ENCODE measurements around the gene KIAA1328.

Gene KIAA1328

GRCh38 chr18:37180086-37180485, 351.2 kb downstream of the KIAA1328 start:
- peaks cover 20% of the 10 kb centered on the region for H3K4me1 ChIP-seq (ENCODE audit: insufficient read depth, low read length)
- no peak overlapping the region for H3K4me3 ChIP-seq (ENCODE audit: low read length)
- H3K36me3 ChIP-seq (ENCODE audit: insufficient read depth, low read depth, low read length), result no peaks in the 10 kb centered on the region
- no peak overlapping the region for H3K27ac ChIP-seq (ENCODE audit: low read length)
- H3K27me3 ChIP-seq (ENCODE audit: insufficient read depth, low read length), result no peaks in the 10 kb centered on the region
- H3K9ac ChIP-seq (ENCODE audit: low read depth, low read length), result no peak overlapping the region
- no peaks in the 10 kb centered on the region for H3K9me3 ChIP-seq (ENCODE audit: insufficient read depth, low read depth, low read length)

GRCh38 chr18:37182340-37183135, 353.6 kb downstream of the KIAA1328 start:
- H3K4me3 ChIP-seq (ENCODE audit: low read length), result no peak overlapping the region
- H3K36me3 ChIP-seq (ENCODE audit: insufficient read depth, low read depth, low read length), result no peaks in the 10 kb centered on the region
- no peak overlapping the region for H3K9ac ChIP-seq (ENCODE audit: low read depth, low read length)
- H3K27ac ChIP-seq (ENCODE audit: low read length), result no peak overlapping the region
- no peaks in the 10 kb centered on the region for H3K9me3 ChIP-seq (ENCODE audit: insufficient read depth, low read depth, low read length)
- no peaks in the 10 kb centered on the region for H3K4me1 ChIP-seq (ENCODE audit: insufficient read depth, low read length)
- H3K27me3 ChIP-seq (ENCODE audit: insufficient read depth, low read length), result no peaks in the 10 kb centered on the region

GRCh38 chr18:37184209-37184868, 355.4 kb downstream of the KIAA1328 start:
- Histone ChIP-seq H3K9me3 (ENCODE audit: insufficient read depth, low read depth, low read length) (no peaks in the 10 kb centered on the region), H3K4me3 (ENCODE audit: low read length) (no peak overlapping the region), H3K27me3 (ENCODE audit: insufficient read depth, low read length) (no peaks in the 10 kb centered on the region), H3K36me3 (ENCODE audit: insufficient read depth, low read depth, low read length) (no peaks in the 10 kb centered on the region), H3K27ac (ENCODE audit: low read length) (no peak overlapping the region), H3K4me1 (ENCODE audit: insufficient read depth, low read length) (peaks cover 4% of the 10 kb centered on the region; the same call in 1 of the 2 replicates), H3K9ac (ENCODE audit: low read depth, low read length) (no peak overlapping the region)

GRCh38 chr18:37188016-37188791, 359.3 kb downstream of the KIAA1328 start:
- H3K9me3 ChIP-seq (ENCODE audit: insufficient read depth, low read depth, low read length), result no peaks in the 10 kb centered on the region
- H3K27me3 ChIP-seq (ENCODE audit: insufficient read depth, low read length), result no peaks in the 10 kb centered on the region
- no peak overlapping the region for H3K27ac ChIP-seq (ENCODE audit: low read length)
- no peak overlapping the region for H3K4me3 ChIP-seq (ENCODE audit: low read length)
- H3K36me3 ChIP-seq (ENCODE audit: insufficient read depth, low read depth, low read length), result no peaks in the 10 kb centered on the region
- peaks cover 4% of the 10 kb centered on the region; the same call in 1 of the 2 replicates for H3K4me1 ChIP-seq (ENCODE audit: insufficient read depth, low read length)
- H3K9ac ChIP-seq (ENCODE audit: low read depth, low read length), result no peak overlapping the region

- H3K27me3 ChIP-seq (ENCODE audit: insufficient read depth, low read length), result no peaks in the 10 kb centered on the region
- no peaks in the 10 kb centered on the region for H3K4me1 ChIP-seq (ENCODE audit: insufficient read depth, low read length)
- H3K27ac ChIP-seq (ENCODE audit: low read length), result no peak overlapping the region
- H3K9ac ChIP-seq (ENCODE audit: low read depth, low read length), result no peak overlapping the region
- H3K4me3 ChIP-seq (ENCODE audit: low read length), result no peak overlapping the region
- no peaks in the 10 kb centered on the region for H3K36me3 ChIP-seq (ENCODE audit: insufficient read depth, low read depth, low read length)
- peaks cover 9% of the 10 kb centered on the region; the same call in 1 of the 2 replicates for H3K9me3 ChIP-seq (ENCODE audit: insufficient read depth, low read depth, low read length)
These were observed 370.8 kb downstream of the KIAA1328 start for GRCh38 chr18:37199741-37200140.

- no peaks in the 10 kb centered on the region for H3K27me3 ChIP-seq (ENCODE audit: insufficient read depth, low read length)
- no peaks in the 10 kb centered on the region for H3K4me1 ChIP-seq (ENCODE audit: insufficient read depth, low read length)
- no peak overlapping the region for H3K9ac ChIP-seq (ENCODE audit: low read depth, low read length)
- H3K9me3 ChIP-seq (ENCODE audit: insufficient read depth, low read depth, low read length), result peaks cover 9% of the 10 kb centered on the region; the same call in 1 of the 2 replicates
- H3K27ac ChIP-seq (ENCODE audit: low read length), result no peak overlapping the region
- no peak overlapping the region for H3K4me3 ChIP-seq (ENCODE audit: low read length)
- H3K36me3 ChIP-seq (ENCODE audit: insufficient read depth, low read depth, low read length), result no peaks in the 10 kb centered on the region
These were observed 378.4 kb downstream of the KIAA1328 start for GRCh38 chr18:37207343-37207742.

- Histone ChIP-seq H3K4me1 (ENCODE audit: insufficient read depth, low read length) (no peaks in the 10 kb centered on the region), H3K27me3 (ENCODE audit: insufficient read depth, low read length) (peaks cover 6% of the 10 kb centered on the region), H3K9me3 (ENCODE audit: insufficient read depth, low read depth, low read length) (no peaks in the 10 kb centered on the region), H3K4me3 (ENCODE audit: low read length) (no peak overlapping the region), H3K36me3 (ENCODE audit: insufficient read depth, low read depth, low read length) (no peaks in the 10 kb centered on the region), H3K9ac (ENCODE audit: low read depth, low read length) (no peak overlapping the region), H3K27ac (ENCODE audit: low read length) (no peak overlapping the region)
These were observed 381.9 kb downstream of the KIAA1328 start for GRCh38 chr18:37210781-37211180.

- Histone ChIP-seq H3K9me3 (ENCODE audit: insufficient read depth, low read depth, low read length) (peaks cover 4% of the 10 kb centered on the region; the same call in 1 of the 2 replicates), H3K9ac (ENCODE audit: low read depth, low read length) (no peak overlapping the region), H3K4me1 (ENCODE audit: insufficient read depth, low read length) (peaks cover 9% of the 10 kb centered on the region; the same call in 1 of the 2 replicates), H3K27me3 (ENCODE audit: insufficient read depth, low read length) (peaks cover 62% of the 10 kb centered on the region), H3K36me3 (ENCODE audit: insufficient read depth, low read depth, low read length) (no peaks in the 10 kb centered on the region), H3K4me3 (ENCODE audit: low read length) (peak overlapping the region; percentile 46; the same call in 1 of the 2 replicates), H3K27ac (ENCODE audit: low read length) (no peak overlapping the region)
These were observed 389.2 kb downstream of the KIAA1328 start for GRCh38 chr18:37218022-37218590.

- H3K27ac ChIP-seq (ENCODE audit: low read length), result no peak overlapping the region
- H3K36me3 ChIP-seq (ENCODE audit: insufficient read depth, low read depth, low read length), result no peaks in the 10 kb centered on the region
- peaks cover 66% of the 10 kb centered on the region for H3K27me3 ChIP-seq (ENCODE audit: insufficient read depth, low read length)
- 0 out of 2 replicates have a peak overlapping the region, but pooled peaks have one; percentile 26 for H3K4me3 ChIP-seq (ENCODE audit: low read length)
- peaks cover 9% of the 10 kb centered on the region; the same call in 1 of the 2 replicates for H3K4me1 ChIP-seq (ENCODE audit: insufficient read depth, low read length)
- H3K9ac ChIP-seq (ENCODE audit: low read depth, low read length), result no peak overlapping the region
- peaks cover 4% of the 10 kb centered on the region; the same call in 1 of the 2 replicates for H3K9me3 ChIP-seq (ENCODE audit: insufficient read depth, low read depth, low read length)
These were observed 390.3 kb downstream of the KIAA1328 start for GRCh38 chr18:37219257-37219656.

GRCh38 chr18:37222354-37222998, 393.5 kb downstream of the KIAA1328 start:
- H3K9me3 ChIP-seq (ENCODE audit: insufficient read depth, low read depth, low read length), result peaks cover 4% of the 10 kb centered on the region; the same call in 1 of the 2 replicates

GRCh38 chr18:37222999-37223378, 394.1 kb downstream of the KIAA1328 start:
- no peaks in the 10 kb centered on the region for H3K36me3 ChIP-seq (ENCODE audit: insufficient read depth, low read depth, low read length)
- H3K27me3 ChIP-seq (ENCODE audit: insufficient read depth, low read length), result peaks cover 45% of the 10 kb centered on the region

More at GRCh38 chr18:37222354-37222998, 393.5 kb downstream of the KIAA1328 start:
- H3K9ac ChIP-seq (ENCODE audit: low read depth, low read length), result no peak overlapping the region
- H3K4me3 ChIP-seq (ENCODE audit: low read length), result no peak overlapping the region
- H3K36me3 ChIP-seq (ENCODE audit: insufficient read depth, low read depth, low read length), result no peaks in the 10 kb centered on the region
- H3K4me1 ChIP-seq (ENCODE audit: insufficient read depth, low read length), result peaks cover 9% of the 10 kb centered on the region; the same call in 1 of the 2 replicates
- no peak overlapping the region for H3K27ac ChIP-seq (ENCODE audit: low read length)
- H3K27me3 ChIP-seq (ENCODE audit: insufficient read depth, low read length), result peaks cover 50% of the 10 kb centered on the region

More at GRCh38 chr18:37222999-37223378, 394.1 kb downstream of the KIAA1328 start:
- H3K9me3 ChIP-seq (ENCODE audit: insufficient read depth, low read depth, low read length), result peaks cover 4% of the 10 kb centered on the region; the same call in 1 of the 2 replicates
- H3K4me3 ChIP-seq (ENCODE audit: low read length), result no peak overlapping the region
- H3K4me1 ChIP-seq (ENCODE audit: insufficient read depth, low read length), result peaks cover 4% of the 10 kb centered on the region; the same call in 1 of the 2 replicates
- H3K27ac ChIP-seq (ENCODE audit: low read length), result no peak overlapping the region
- no peak overlapping the region for H3K9ac ChIP-seq (ENCODE audit: low read depth, low read length)
